GM23248 (cell line): Measurements from ENCODE around the gene CTNNBIP1. TPM values are rescaled to one million over a fixed set of nuclear protein-coding genes. Genes with fewer than 3 reads are reported as not detected.

Source experiments
- DNase-seq: peaks from one replicate; pipeline ENCODE4 v3.0.0-alpha.2; 2015
- H2AFZ ChIP-seq: fragments of 200-600 bp; sonication (generic); 2 replicates; pipeline ENCODE4 v1.6.1; 2016; ENCODE audit warnings: antibody characterized with exemption
- H3F3A ChIP-seq: fragments of 200-600 bp; sonication (generic); 2 replicates; pipeline ENCODE4 v1.6.1; 2016; ENCODE audit warnings: mild to moderate bottlenecking, antibody characterized with exemption, mixed run types; ENCODE audit not compliant: insufficient read depth
- H3K27ac ChIP-seq: fragments of 200-600 bp; sonication (generic); 2 replicates; pipeline ENCODE4 v1.5.1; 2016; ENCODE audit warnings: mild to moderate bottlenecking
- H3K27me3 ChIP-seq: fragments of 200-600 bp; sonication (generic); replicated peaks from 2 replicates; pipeline ENCODE4 v1.6.1; 2016; ENCODE audit warnings: mild to moderate bottlenecking; ENCODE audit not compliant: insufficient read depth
- H3K36me3 ChIP-seq: fragments of 200-600 bp; sonication (generic); 2 replicates; pipeline ENCODE4 v1.6.1; 2016; ENCODE audit warnings: low read depth, mild to moderate bottlenecking
- H3K4me1 ChIP-seq: fragments of 200-600 bp; sonication (generic); 2 replicates; pipeline ENCODE4 v1.6.1; 2016; ENCODE audit warnings: mild to moderate bottlenecking; ENCODE audit not compliant: insufficient read depth
- H3K4me2 ChIP-seq: fragments of 200-600 bp; sonication (generic); one replicate; pipeline ENCODE4 v1.6.1; 2016; ENCODE audit warnings: mild to moderate bottlenecking; ENCODE audit not compliant: unreplicated experiment
- H3K4me3 ChIP-seq: fragments of 200-600 bp; sonication (generic); 2 replicates; pipeline ENCODE4 v1.5.1; 2016; ENCODE audit warnings: mild to moderate bottlenecking
- H3K79me2 ChIP-seq: fragments of 200-600 bp; sonication (generic); 2 replicates; pipeline ENCODE4 v1.6.1; 2016; ENCODE audit warnings: mild to moderate bottlenecking; ENCODE audit not compliant: insufficient read depth
- H3K9ac ChIP-seq: fragments of 200-600 bp; sonication (generic); 2 replicates; pipeline ENCODE4 v1.6.1; 2016; ENCODE audit warnings: mild to moderate bottlenecking
- H3K9me2 ChIP-seq: fragments of 200-600 bp; sonication (generic); 2 replicates; pipeline ENCODE4 v1.6.1; 2016; ENCODE audit warnings: mixed run types, mild to moderate bottlenecking, moderate library complexity; ENCODE audit not compliant: insufficient read depth
- H3K9me3 ChIP-seq: fragments of 200-600 bp; sonication (generic); one replicate; pipeline ENCODE4 v1.6.1; 2017; ENCODE audit warnings: low read depth
- H4K20me1 ChIP-seq: fragments of 200-600 bp; sonication (generic); 2 replicates; pipeline ENCODE4 v1.6.0; 2016; ENCODE audit not compliant: insufficient read depth
- EZH2 ChIP-seq: fragments of 200-600 bp; sonication (generic); IDR thresholded peaks from 2 replicates; pipeline ENCODE4 v1.6.1; 2018; ENCODE audit warnings: antibody characterized with exemption, mild to moderate bottlenecking; ENCODE audit not compliant: insufficient read depth, poor library complexity, severe bottlenecking
- EZH2phosphoT487 ChIP-seq: fragments of 200-600 bp; sonication (generic); IDR thresholded peaks from 2 replicates; pipeline ENCODE4 v1.6.1; 2018; ENCODE audit warnings: antibody characterized with exemption, moderate library complexity, mild to moderate bottlenecking, low read depth; ENCODE audit not compliant: insufficient read depth
- WGBS, 2 experiments: methylation state at CpG; one replicate each; pipeline ENCODE4 v1.1.6; 2015 to 2017; ENCODE audit warnings: low lambda C conversion rate in 2 of 2, low coverage in 1 of 2; ENCODE audit errors: missing lambda C conversion rate in 2 of 2; 5-methylcytosine and 5-hydroxymethylcytosine counted together
- in situ Hi-C: fragments of 300-500 bp; cut with MboI; formaldehyde crosslinking; loops from 2 replicates; pipeline ENCODE4 v1.15.0; 2020
- polyA plus RNA-seq: library from polyadenylated mRNA; unstranded; fragments of >200 nt; fragmentation: Nextera tagmentation; extraction: Ambion mirVana; gene quantifications from 2 replicates; pipeline ENCODE4 v1.2.1, GENCODE V29; 2016
- total RNA-seq: library from RNA; depleted of rRNA; stranded (reverse); fragments of >200 nt; shearing (Covaris generic); gene quantifications from 2 replicates; pipeline ENCODE4 v1.2.3, GENCODE V29; 2014

The CTNNBIP1 gene
- total and polyA plus RNA-seq, 2 experiments from 2014 or later, result 22.2 to 31.0 TPM

DNA sequence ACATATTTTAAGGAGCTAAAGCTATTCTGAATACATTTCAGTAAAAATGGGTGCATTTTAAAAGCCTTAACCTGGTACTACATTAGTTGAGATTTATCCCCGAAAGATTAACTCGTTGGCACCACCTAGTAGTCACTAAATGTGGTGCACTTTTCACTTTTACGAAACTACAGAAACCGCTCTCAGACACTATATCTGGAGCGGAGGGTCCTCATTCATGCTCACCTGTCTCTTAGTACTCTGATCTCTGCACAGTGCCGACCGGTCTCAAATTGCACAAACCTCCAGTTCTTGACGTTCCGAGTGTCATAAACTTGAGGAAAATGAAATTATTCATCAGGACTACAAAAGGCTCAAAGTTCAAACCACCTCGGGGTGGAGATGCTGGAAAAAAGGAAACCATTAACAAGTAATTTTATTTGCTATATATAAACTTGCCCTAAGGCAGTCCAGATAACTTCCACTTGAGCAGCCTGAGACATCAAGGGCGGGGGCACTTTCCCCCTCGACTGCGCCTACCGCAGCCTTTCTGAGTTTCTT is 32.4 kb upstream of the CTNNBIP1 start:
- Histone ChIP-seq H3K27me3 (no peaks in the 10 kb centered on the region), H3K4me2 (peak overlapping the region; percentile 91), H3K36me3 (no peaks in the 10 kb centered on the region), H3F3A (no peaks in the 10 kb centered on the region), H3K9me2 (no peaks in the 10 kb centered on the region), H4K20me1 (no peaks in the 10 kb centered on the region), H3K27ac (peak overlapping the region; percentile 73), H2AFZ (peak overlapping the region; percentile 100), H3K4me1 (peaks cover 6% of the 10 kb centered on the region; the same call in 1 of the 2 replicates), H3K9me3 (no peaks in the 10 kb centered on the region), H3K9ac (peak overlapping the region; percentile 96), H3K4me3 (peak overlapping the region; percentile 97), H3K79me2 (peaks cover 42% of the 10 kb centered on the region)
- in situ Hi-C loops, result loop anchor here (10.0 kb wide), 1 partner anchor 68 kb away; no protein-coding TSS in a partner anchor
- peak; percentile 84 for DNase-seq
- 1% methylated on average over 14 of the region's 14 CpGs for WGBS, 2 experiments
- TF ChIP-seq EZH2phosphoT487 (no peak), EZH2 (no peak)

DNA sequence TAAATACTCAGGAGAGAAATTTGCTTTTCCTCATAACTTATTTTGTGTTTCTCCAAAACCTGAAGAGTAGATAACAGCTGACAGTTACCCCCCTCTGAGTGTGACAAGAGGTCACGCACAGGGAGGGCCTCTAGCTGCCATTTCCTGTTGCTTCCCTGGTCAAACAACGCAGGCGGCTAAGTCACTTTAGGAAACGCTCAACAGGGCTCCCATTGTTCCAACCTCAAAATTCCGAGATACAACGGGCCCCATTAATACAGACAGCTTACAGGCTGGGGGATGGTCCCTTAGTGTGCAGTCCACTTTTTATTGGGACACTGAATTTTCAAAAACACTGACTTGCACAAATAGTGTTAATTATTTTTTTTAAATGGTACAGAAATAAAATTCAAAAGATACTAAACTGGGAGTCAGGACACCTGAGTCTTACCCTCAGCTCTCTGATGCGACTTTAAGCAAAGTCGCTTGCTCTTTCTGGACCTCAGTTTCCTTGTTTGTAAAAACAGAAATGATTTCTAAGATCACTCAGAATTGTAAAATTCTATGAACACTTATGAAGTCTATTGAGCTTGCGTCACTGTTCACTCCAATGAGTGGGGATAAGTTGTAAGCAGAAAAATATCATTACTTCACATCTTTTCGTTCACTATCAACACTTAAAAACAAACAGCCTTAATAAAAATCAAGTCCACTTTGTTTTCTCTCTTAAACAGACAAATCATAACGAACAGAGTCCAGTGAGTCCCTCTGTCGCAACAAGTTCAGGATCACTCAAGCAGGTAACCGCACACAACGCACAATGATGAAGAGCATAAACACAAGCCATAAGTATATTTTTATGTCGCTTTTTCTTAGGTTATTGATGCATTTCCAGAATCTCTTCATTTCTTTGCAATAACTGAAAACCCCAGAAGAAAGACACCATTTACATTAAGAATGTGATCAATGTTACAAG is 19.6 kb upstream of the CTNNBIP1 start:
- Histone ChIP-seq H3K27ac (no peak overlapping the region), H3K36me3 (peaks cover 20% of the 10 kb centered on the region; the same call in 1 of the 2 replicates), H3K27me3 (no peaks in the 10 kb centered on the region), H3K9me2 (no peaks in the 10 kb centered on the region), H4K20me1 (no peaks in the 10 kb centered on the region), H3K4me2 (no peak overlapping the region), H3K9ac (no peak overlapping the region), H2AFZ (no peak overlapping the region), H3K9me3 (no peaks in the 10 kb centered on the region), H3K4me3 (no peak overlapping the region), H3F3A (no peaks in the 10 kb centered on the region), H3K4me1 (no peaks in the 10 kb centered on the region), H3K79me2 (no peaks in the 10 kb centered on the region)
- in situ Hi-C loops, result no loop called here
- 86 to 87% methylated on average over 15 of the region's 15 CpGs for WGBS, 2 experiments
- no peak for TF ChIP-seq EZH2
- TF ChIP-seq EZH2phosphoT487, result no peak
- no peak for DNase-seq

DNA sequence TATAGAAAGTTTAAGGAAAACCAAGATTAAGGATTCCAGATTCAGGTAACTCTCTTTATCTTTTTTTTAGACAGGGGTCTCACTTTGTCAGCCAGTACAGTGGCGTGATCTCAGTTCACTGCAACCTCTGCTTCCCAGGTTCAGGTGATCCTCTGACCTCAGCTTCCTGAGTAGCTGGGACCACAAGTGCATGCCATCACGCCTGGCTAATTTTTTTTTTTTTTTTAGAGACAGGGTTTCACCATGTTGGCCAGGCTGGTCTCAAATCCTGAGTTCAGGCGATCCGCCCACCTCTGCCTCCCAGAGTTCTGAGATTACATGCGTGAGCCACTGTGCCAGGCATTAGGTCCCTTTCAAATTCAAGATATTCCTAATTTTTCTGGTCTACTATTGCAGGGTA is 17.2 kb upstream of the CTNNBIP1 start:
- Histone ChIP-seq H3K27ac (no peak overlapping the region), H3K9me2 (no peaks in the 10 kb centered on the region), H3K9me3 (no peaks in the 10 kb centered on the region), H3K79me2 (no peaks in the 10 kb centered on the region), H3K4me1 (no peaks in the 10 kb centered on the region), H3K4me3 (no peak overlapping the region), H3F3A (no peaks in the 10 kb centered on the region), H4K20me1 (no peaks in the 10 kb centered on the region), H2AFZ (no peak overlapping the region), H3K36me3 (peaks cover 17% of the 10 kb centered on the region; the same call in 1 of the 2 replicates), H3K9ac (no peak overlapping the region), H3K27me3 (no peaks in the 10 kb centered on the region), H3K4me2 (no peak overlapping the region)
- no peak for DNase-seq
- no peak for TF ChIP-seq EZH2phosphoT487
- in situ Hi-C loops, result no loop called here
- 95 to 98% methylated on average over 5 of the region's 5 CpGs for WGBS, 2 experiments

DNA sequence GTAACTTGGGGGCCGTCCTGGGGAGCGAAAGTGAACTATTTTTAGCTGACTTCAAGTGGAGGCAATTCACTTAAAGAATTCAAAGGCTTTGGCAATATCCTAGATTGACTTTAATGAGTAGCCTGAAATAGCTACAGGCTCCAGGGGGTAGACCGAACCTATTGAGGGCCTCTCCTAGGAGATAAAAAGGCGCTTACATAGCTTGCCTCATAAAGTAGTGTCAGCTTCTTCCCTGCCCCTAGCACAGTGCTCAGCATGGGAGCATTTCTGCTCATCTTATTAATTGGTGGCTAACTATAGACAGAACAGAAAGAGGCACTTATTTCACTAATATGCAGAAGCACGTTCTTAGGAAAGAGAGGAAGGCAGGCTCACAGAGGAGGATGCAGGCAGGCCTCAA is 12.3 kb upstream of the CTNNBIP1 start:
- Histone ChIP-seq H3K9me3 (no peaks in the 10 kb centered on the region), H3F3A (no peaks in the 10 kb centered on the region), H3K27ac (no peak overlapping the region), H3K4me1 (no peaks in the 10 kb centered on the region), H2AFZ (no peak overlapping the region), H3K4me2 (no peak overlapping the region), H3K36me3 (no peaks in the 10 kb centered on the region), H3K4me3 (no peak overlapping the region), H3K9me2 (no peaks in the 10 kb centered on the region), H4K20me1 (no peaks in the 10 kb centered on the region), H3K27me3 (no peaks in the 10 kb centered on the region), H3K79me2 (no peaks in the 10 kb centered on the region), H3K9ac (no peak overlapping the region)
- no peak for DNase-seq
- 81 to 90% methylated on average over 5 of the region's 5 CpGs for WGBS, 2 experiments
- TF ChIP-seq EZH2 (no peak), EZH2phosphoT487 (no peak)
- in situ Hi-C loops, result no loop called here
